Natural killer cell (primary cell): ENCODE measurements around the gene PCK2. TPM values are rescaled to one million over a fixed set of nuclear protein-coding genes. Genes with fewer than 3 reads are reported as not detected.

Experiments used
- ATAC-seq, 3 donors: fragments of 150-1000 bp in 2 of 3; fragments of 200-7000 bp in 1 of 3; cut with Tn5 transposase; 1 replicate in 1 of 3; 2 replicates in 2 of 3; pipeline ENCODE4 v1.10.0; 2021; ENCODE audit warnings: mild to moderate bottlenecking in 2 of 3, moderate library complexity in 2 of 3
- DNase-seq, 2 donors: peaks; one replicate each; pipeline versions ENCODE4 v3.0.0 to v3.0.0-alpha.2; 2013 to 2021; ENCODE audit warnings: mixed read lengths in 1 of 2
- H3K27ac ChIP-seq: one replicate; pipeline ENCODE4 v1.5.1; 2013; ENCODE audit warnings: mild to moderate bottlenecking, low read length
- H3K27me3 ChIP-seq: one replicate; pipeline ENCODE4 v1.6.1; 2013; ENCODE audit warnings: low read length; ENCODE audit not compliant: control insufficient read depth, insufficient read depth
- H3K36me3 ChIP-seq: one replicate; pipeline ENCODE4 v1.6.1; 2013; ENCODE audit warnings: low read length; ENCODE audit not compliant: control insufficient read depth, insufficient read depth
- H3K4me1 ChIP-seq: one replicate; pipeline ENCODE4 v1.6.1; 2013; ENCODE audit warnings: low read length; ENCODE audit not compliant: control insufficient read depth, insufficient read depth
- H3K4me3 ChIP-seq: one replicate; pipeline ENCODE4 v1.5.1; 2013; ENCODE audit warnings: low read length
- H3K9me3 ChIP-seq: one replicate; pipeline ENCODE4 v1.6.1; 2013; ENCODE audit warnings: low read length; ENCODE audit not compliant: control insufficient read depth, insufficient read depth
- H3K27ac Mint-ChIP-seq, 2 donors: one replicate each; pipeline ENCODE4 v1.8.0; 2022; ENCODE audit warnings: mild to moderate bottlenecking in 2 of 2, mixed read lengths in 2 of 2, moderate library complexity in 1 of 2
- H3K27me3 Mint-ChIP-seq, 2 donors: one replicate each; pipeline ENCODE4 v1.8.0; 2022; ENCODE audit warnings: low read depth in 2 of 2, mixed read lengths in 2 of 2
- H3K36me3 Mint-ChIP-seq: one replicate; pipeline ENCODE4 v1.8.0; 2022; ENCODE audit warnings: mixed read lengths
- H3K4me1 Mint-ChIP-seq, 2 donors: one replicate each; pipeline ENCODE4 v1.8.0; 2022; ENCODE audit warnings: mixed read lengths in 2 of 2
- H3K4me3 Mint-ChIP-seq: one replicate; pipeline ENCODE4 v1.8.0; 2022; ENCODE audit warnings: mild to moderate bottlenecking, moderate library complexity, mixed read lengths
- H3K9me3 Mint-ChIP-seq, 2 donors: one replicate each; pipeline ENCODE4 v1.8.0; 2022; ENCODE audit warnings: mixed read lengths in 2 of 2
- CTCF ChIP-seq: fragments of 200-600 bp; IDR thresholded peaks from one replicate; pipeline ENCODE4 v1.8.0; 2022; ENCODE audit warnings: antibody characterized with exemption
- WGBS: methylation state at CpG from one replicate; pipeline ENCODE4 v1.1.7; 2013; ENCODE audit warnings: missing lambda C conversion rate; ENCODE audit not compliant: insufficient coverage; 5-methylcytosine and 5-hydroxymethylcytosine counted together
- intact Hi-C: fragments of 100-400 bp; cut with micrococcal nuclease; formaldehyde crosslinking; loops from one replicate; pipeline ENCODE4 v1.14.2; 2022
- total RNA-seq, 4 donors: library from RNA; stranded (reverse); fragments of 120-200 nt in 1 of 4; gene quantifications; one replicate each; pipeline versions ENCODE4 v1.2.3 to v1.2.4, GENCODE V29; 2013 to 2022

Gene PCK2
- total RNA-seq, 3 donors from 2014 or later (not counting 1 experiment from before 2014, with no cell fraction given) = 9.8 to 13.8 (median 12.3) TPM

- Mint-ChIP-seq H3K27me3 (no peaks in the 10 kb centered on the region), H3K27ac (no peak overlapping the region), H3K4me1 (no peaks in the 10 kb centered on the region), H3K36me3 (no peaks in the 10 kb centered on the region), H3K9me3 (no peaks in the 10 kb centered on the region), H3K4me3 (no peak overlapping the region)
- no peaks in the 10 kb centered on the region for H3K9me3 ChIP-seq
- ATAC-seq = no peak
- H3K27ac ChIP-seq = no peak overlapping the region
- H3K4me1 ChIP-seq = peaks cover 1% of the 10 kb centered on the region
- DNase-seq = no peak
- peaks cover 10% of the 10 kb centered on the region for H3K36me3 ChIP-seq
- no peak for TF ChIP-seq CTCF
- H3K4me3 ChIP-seq = no peak overlapping the region
- intact Hi-C loops = no loop called here
- no peaks in the 10 kb centered on the region for H3K27me3 ChIP-seq
These were observed 32.8 kb downstream of the PCK2 start for GRCh38 chr14:24126939-24127338.

- Mint-ChIP-seq H3K4me3 (no peak overlapping the region), H3K27ac (no peak overlapping the region), H3K36me3 (no peaks in the 10 kb centered on the region), H3K27me3 (no peaks in the 10 kb centered on the region), H3K4me1 (no peaks in the 10 kb centered on the region), H3K9me3 (no peaks in the 10 kb centered on the region)
- DNase-seq (no peak), ATAC-seq (no peak)
- H3K36me3 ChIP-seq = peaks cover 7% of the 10 kb centered on the region
- H3K27me3 ChIP-seq = no peaks in the 10 kb centered on the region
- 97% methylated on average over 2 of the region's 2 CpGs for WGBS
- H3K4me1 ChIP-seq = peaks cover 8% of the 10 kb centered on the region
- TF ChIP-seq CTCF = no peak
- intact Hi-C loops = no loop called here
- H3K4me3 ChIP-seq = no peak overlapping the region
- H3K9me3 ChIP-seq = no peaks in the 10 kb centered on the region
- H3K27ac ChIP-seq = no peak overlapping the region
These were observed 33.6 kb downstream of the PCK2 start for GRCh38 chr14:24127673-24128072.

- DNase-seq (no peak), ATAC-seq (no peak)
- Mint-ChIP-seq H3K36me3 (no peaks in the 10 kb centered on the region), H3K27me3 (no peaks in the 10 kb centered on the region), H3K27ac (no peak overlapping the region), H3K9me3 (no peaks in the 10 kb centered on the region), H3K4me1 (no peaks in the 10 kb centered on the region), H3K4me3 (no peak overlapping the region)
- Histone ChIP-seq H3K27me3 (no peaks in the 10 kb centered on the region), H3K36me3 (no peaks in the 10 kb centered on the region), H3K27ac (no peak overlapping the region), H3K4me3 (no peak overlapping the region), H3K4me1 (peaks cover 8% of the 10 kb centered on the region), H3K9me3 (no peaks in the 10 kb centered on the region)
- intact Hi-C loops = no loop called here
- WGBS = 91% methylated on average over 8 of the region's 8 CpGs
- no peak for TF ChIP-seq CTCF
These were observed 35.4 kb downstream of the PCK2 start for GRCh38 chr14:24129410-24129998.

GRCh38 chr14:24130380-24130716 lies 36.2 kb downstream of the PCK2 start, which contains the start of gene FITM1:
FITM1 (plus strand) TSS chr14:24130659; CDS start chr14:24131564, 905 bp downstream.
- no peaks in the 10 kb centered on the region for H3K27me3 Mint-ChIP-seq
- H3K36me3 Mint-ChIP-seq = no peaks in the 10 kb centered on the region
- Histone ChIP-seq H3K27me3 (no peaks in the 10 kb centered on the region), H3K4me3 (no peak within 1 kb of the TSS), H3K4me1 (peaks cover 9% of the 10 kb centered on the region), H3K27ac (no peak within 1 kb of the TSS), H3K9me3 (no peaks in the 10 kb centered on the region), H3K36me3 (no peaks in the 10 kb centered on the region)
- ATAC-seq (no peak), DNase-seq (no peak)
- peaks cover 4% of the 10 kb centered on the region in 2 donors for H3K4me1 Mint-ChIP-seq
- H3K4me3 Mint-ChIP-seq = no peak within 1 kb of the TSS
- H3K27ac Mint-ChIP-seq = no peak within 1 kb of the TSS
- TF ChIP-seq CTCF = no peak
- H3K9me3 Mint-ChIP-seq = no peaks in the 10 kb centered on the region
- WGBS = 90% methylated on average over 5 of the region's 5 CpGs
- intact Hi-C loops = loop anchor here (10.0 kb wide), 1 partner anchor 1206 kb away; the partner anchor contains the start of gene PRMT5
